G401.6 (cell line): ENCODE measurements around the gene SULT6B1.
"Not testable (repeated sequence)": the region's sequence is repeated elsewhere in the genome, so short reads cannot be mapped to it uniquely, and the experiment has no call there.

Experiments used
- FAIRE-seq: peaks from 2 replicates; lab custom pipeline; 2012; peaks lifted over from hg19 to GRCh38; lab: Jason Lieb, UNC

Gene SULT6B1, protein sequence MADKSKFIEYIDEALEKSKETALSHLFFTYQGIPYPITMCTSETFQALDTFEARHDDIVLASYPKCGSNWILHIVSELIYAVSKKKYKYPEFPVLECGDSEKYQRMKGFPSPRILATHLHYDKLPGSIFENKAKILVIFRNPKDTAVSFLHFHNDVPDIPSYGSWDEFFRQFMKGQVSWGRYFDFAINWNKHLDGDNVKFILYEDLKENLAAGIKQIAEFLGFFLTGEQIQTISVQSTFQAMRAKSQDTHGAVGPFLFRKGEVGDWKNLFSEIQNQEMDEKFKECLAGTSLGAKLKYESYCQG

DNA sequence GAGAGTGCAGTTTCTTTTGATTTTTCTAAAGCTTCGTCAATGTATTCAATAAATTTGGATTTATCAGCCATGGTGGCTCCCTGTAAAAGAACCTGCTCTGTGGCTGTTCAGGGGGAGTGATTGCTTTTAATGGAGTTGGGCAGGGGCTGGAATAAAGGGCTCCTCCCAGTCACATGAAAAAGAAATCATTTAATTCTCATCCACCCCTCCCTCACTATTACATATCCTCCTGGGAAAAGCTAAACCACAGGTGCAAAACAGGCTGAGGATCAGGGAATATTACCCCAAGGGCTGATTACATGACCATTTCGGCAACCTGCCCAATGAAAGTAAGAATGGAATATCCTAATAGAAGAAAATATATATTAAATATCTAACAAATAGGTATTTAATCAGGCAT is at the start of gene SULT6B1:
TSS of gene SULT6B1 (minus strand) at position 101 of the 400 bp plus-strand sequence. CDS start at position 71, 30 bp downstream.
- FAIRE-seq, result no peak

DNA sequence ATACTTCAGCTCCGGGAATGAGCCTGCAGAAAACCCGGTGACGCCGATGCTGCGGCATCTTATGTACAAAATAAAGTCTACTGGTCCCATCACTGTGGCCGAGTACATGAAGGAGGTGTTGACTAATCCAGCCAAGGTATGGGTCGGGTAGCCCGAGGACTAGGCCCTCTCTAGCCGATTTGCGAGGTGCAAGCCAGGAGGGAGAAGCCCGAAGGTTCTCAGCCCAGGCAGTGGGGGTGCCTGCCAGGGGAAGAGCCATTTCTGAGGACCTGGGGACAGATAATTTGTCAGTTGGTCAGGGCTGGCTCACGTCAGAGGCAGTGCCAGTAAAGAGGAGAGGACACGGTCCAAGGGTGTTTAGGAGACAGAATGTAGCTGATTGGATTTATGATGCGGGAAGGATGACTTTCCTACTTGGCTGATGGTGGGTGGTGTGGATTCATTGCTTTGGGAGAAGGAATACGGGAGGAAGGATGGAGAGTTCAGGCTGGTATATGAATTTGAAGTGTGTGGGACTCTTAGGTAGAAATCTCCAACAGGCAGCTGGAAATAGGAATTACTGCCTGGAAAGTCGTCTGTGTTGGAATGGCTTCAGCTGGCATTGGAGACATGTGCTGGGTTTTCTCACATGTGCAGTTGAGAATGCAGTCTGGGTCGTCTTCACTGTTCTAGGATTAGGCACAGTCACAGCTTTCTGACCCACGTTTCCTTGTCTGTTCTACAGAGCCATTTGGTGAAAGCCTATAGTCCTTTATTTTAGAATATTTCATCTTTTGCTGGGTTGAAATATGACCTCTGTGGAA is 43.9 kb upstream of the SULT6B1 start:
- no peak for FAIRE-seq

DNA sequence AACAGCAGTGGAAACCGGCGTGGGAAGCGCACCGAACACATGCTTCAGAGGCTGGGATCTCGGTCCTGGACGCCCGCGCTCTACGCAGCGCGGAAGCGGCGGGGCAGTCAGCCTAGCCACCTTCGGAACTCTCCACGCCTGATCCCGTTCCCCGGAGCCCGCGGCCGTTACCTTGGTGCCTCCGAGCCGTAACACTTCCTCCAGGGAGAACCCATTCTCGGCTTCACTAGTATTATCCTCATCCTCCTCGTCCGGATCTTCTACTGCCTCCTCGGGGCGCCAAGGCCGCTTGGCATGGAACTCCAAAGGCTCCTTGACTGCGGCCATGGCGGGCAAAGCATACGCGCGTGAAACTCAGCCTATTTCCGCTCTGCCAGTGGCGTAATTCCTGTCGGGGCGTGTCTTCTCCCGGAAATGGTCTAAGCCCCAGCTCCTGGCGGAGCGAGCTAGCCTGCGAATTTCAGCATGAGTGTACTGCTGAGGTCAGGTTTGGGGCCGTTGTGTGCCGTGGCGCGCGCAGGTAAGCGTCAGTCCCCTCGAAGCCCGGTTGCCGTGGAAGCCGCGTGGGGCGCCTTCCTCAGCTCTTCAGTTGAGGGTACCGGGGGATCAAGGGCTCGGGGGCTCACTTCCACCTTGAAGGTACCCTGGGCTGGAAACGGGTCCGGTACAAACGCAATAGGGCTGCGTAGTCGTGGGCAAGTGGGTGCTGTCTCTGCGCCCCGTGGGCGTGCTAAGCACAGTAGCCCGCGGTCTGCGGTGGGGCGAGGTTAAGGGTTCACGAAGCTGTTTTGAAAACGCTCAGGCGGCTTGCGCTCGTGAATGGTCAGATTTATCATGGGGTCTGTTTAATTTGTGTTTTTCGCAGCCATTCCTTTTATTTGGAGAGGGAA is 43.0 kb upstream of the SULT6B1 start, which contains the start of the genes CEBPZ and NDUFAF7:
TSS of gene CEBPZ (minus strand) at position 356 of the 890 bp plus-strand sequence. CDS start at position 327, 29 bp downstream.
TSS of gene NDUFAF7 (plus strand) at position 418 of the 890 bp plus-strand sequence. CDS start at position 466, 48 bp downstream.
- peak; percentile 57 for FAIRE-seq

DNA sequence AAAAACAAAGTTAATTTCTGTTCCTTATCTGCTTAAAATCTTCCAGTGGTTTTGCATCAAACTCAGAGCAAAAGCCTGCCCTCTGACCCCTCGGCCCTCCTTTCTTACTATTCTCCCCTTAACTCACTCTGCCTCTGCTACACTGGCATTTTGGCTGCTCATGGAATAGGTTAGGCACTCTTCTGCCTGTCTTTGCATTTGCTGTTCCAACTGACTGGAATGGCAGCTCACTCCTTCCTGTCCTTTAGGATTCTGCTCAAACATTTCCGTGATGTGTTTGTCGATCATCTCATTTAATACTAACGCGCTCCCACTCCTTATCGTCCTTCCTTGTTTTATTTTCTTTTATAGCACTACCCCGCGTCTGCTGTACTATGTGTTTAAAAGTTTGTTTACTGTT is 42.1 kb upstream of the SULT6B1 start:
- no peak for FAIRE-seq

DNA sequence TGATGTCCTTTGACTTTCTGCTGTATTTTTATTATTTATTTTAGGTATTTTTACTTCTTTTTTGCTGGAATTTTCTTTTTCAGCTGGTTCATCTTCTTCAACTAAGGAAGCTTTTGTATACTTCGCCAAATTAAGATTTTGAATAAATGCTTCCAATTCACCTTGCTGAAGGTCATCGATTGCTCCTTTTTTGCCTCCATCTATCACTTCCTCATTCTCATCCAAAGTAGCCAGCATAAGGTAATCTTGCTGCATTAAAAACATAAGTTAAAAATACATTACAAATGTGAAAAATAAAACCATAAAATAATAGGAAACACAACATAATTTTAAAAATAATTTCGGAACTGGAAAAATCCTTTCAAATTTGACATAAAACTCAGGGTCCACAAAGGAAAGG is 40.3 kb upstream of the SULT6B1 start:
- no peak for FAIRE-seq

DNA sequence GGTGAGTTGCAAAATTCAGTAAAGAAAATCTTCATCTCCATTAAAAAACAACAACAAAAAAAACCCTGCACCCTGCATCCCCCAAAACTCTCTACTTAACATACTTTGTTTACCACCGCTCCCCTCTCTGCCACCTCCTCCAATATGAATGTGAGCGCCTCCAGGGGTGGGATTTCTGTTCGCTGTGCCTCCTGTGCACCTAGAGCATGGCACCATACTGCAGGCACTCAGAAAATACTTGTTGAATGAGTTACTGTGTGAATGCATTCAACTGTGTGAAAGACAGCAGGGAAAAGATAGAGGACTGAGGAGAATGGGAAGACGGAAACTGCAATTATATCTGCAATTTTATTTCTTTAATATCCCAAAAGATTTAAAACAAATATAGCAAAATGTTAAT is 38.4 kb upstream of the SULT6B1 start:
- FAIRE-seq, result no peak

DNA sequence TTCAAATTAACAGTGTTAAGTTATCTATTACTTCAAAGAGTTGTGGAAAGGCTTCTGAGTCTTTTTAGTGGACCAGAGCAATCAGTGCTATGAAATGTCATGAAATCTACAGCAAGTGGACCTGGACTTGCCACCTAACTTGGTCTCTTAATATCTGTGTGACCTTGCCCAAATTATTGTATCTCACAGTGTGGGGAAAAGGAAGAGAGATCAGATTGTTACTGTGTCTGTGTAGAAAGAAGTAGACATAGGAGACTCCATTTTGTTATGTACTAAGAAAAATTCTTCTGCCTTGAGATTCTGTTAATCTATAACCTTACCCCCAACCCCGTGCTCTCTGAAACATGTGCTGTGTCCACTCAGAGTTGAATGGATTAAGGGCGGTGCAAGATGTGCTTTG is 36.7 kb upstream of the SULT6B1 start:
- not testable (repeated sequence) for FAIRE-seq

DNA sequence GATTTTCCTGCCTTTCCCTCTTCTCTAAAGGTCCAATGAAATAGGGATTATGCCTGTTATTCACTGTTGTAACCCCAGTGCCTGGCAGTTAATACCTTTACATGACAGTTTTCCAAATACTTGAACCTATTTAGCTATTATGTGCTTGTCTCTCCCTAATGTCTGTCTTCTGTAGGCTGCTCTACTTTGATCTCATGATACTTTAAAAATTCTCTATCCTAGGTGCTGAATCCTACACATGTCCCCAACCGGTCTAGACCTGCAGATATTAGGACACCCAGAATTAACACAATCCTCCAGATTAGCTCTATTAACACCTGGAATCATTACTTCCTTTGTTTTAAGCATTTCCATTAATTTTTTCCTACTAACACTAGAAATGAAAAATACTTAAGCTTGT is 35.6 kb upstream of the SULT6B1 start:
- no peak for FAIRE-seq

DNA sequence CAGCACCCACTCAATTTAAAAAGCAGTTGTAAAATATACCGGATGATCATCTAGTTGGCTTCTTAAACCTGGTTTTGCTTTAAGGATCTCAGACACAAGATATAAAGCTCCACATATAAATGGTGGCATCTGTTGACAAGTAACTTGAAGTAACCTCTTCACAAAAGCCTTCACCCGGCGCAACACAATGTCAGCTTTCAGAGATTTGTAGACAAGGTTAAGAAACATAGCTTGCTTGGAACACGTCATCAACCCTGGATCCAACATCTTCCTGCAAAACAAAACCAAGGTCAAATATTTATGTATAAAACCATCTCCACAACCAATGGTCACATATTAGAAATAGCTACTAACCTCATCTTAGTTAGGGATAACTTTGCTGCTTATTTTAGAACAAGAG is 34.7 kb upstream of the SULT6B1 start:
- no peak for FAIRE-seq

DNA sequence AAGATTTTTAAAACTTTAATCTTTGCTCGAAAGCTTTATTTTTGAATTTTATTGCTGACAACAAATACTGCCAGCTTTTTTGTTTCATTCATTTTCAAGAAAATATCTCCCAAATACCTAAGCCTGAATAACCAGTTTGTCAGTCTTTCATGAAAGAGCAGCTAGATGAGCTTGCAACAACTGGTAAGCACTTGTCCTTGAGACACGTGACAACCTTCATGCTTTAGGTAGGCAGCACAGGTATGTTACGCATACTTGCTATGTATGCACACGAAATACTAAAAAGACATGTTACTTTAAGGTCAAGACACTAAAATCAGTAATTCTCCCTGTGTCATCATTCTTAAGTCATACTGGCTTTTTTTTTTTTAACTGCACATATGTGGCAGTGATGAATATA is 30.6 kb upstream of the SULT6B1 start:
- FAIRE-seq, result no peak

DNA sequence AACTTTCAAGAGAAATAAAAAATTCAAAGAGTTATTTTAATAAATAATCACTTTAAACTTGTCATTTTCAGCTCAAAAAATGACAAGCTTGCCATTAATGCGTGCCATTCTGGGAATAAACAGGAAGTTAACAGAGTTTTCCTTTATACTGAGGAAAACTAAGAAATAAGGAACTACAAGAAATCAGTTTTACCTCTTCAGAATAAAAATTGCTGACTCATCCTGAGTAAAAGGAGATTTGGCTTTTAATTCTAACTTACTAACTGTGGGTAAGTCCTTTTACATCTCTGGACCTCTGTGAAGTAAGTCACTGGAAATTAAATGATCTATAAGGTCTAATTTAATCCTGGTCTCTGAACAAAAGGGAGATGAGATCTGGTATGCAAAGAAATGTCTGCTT is 26.8 kb upstream of the SULT6B1 start:
- no peak for FAIRE-seq

DNA sequence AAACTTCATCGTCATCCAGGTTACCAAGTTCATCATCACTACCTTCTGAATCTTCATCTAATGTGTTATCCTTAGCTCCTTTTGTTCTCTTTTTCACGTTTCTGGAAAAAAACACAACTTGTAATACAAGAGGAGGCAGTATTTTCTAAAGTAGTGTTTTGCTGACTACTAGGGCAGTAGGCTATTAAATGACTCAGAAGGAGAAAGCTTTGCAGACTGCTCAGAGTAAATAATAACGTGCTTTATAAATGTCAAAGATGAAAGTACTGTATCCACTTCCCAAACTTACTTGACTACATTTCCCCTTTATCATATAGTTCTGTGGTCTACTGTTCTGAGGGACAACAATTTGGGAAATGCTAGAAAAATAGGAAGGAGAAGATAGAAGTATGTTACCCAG is 23.5 kb upstream of the SULT6B1 start:
- no peak for FAIRE-seq

DNA sequence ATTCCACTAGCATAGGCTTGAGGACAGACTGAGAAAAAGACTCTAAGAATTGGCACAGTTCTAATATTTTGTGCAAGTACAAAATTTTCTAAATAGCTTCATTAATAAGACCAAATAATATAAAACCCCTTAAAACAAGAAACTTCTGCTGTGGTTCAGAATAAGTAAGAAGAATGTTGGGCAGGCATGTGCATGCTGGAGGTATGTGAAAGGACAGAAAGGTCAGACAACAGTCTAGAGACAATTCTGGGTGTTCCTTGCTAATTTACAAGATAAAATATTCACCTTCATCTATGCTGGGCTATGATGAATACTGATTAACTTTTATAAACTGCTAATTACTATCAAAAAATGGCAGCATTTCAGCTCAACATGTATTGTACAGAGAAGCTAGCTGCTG is 22.7 kb upstream of the SULT6B1 start:
- no peak for FAIRE-seq

DNA sequence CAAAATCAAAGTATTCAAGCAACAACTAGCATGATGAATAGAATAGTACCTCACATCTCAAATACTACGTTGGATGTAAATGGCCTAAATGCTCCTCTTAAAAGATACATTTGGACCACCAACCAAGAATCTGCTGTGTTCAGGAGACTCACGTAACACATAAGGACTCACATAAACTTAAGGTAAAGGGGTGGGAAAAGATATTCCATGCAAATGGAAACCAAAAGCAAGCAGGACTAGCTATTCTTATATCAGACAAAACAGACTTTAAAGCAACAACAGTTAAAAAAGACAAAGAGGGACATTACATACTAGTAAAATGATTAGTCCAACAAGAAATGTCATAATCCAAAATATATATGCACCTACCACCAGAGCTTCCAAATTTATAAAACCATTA is 18.3 kb upstream of the SULT6B1 start:
- not testable (repeated sequence) for FAIRE-seq

DNA sequence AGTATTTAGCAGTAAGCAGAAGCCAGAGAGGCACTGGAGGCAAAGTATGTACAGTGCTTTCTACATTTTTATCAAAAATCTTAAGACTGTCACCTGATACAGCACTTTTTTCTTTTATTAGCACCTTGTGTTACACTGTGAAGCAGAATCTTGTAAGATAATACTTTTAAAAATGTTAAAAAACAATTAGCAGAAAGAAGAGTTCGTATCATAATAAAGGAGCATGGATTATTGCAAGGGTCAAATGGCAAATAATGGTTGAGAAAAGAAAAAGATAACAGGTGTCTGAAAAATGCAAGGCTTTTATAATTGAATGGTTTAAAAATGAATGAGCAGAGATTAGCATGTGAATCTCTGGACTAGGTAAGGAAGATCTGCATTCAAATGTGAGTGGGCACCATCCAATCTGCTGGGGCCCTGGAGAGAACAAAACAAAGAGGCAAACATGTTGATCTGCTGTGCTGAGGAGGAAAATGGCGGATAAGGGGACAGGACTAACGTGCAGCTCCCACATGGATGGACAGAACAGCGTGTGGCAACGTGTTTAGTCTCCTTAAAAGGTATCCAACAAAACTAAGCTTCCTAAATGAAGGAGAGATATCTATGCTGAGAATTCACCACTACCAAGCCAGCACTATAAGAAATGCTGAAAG is 17.3 kb upstream of the SULT6B1 start:
- FAIRE-seq, result no peak

DNA sequence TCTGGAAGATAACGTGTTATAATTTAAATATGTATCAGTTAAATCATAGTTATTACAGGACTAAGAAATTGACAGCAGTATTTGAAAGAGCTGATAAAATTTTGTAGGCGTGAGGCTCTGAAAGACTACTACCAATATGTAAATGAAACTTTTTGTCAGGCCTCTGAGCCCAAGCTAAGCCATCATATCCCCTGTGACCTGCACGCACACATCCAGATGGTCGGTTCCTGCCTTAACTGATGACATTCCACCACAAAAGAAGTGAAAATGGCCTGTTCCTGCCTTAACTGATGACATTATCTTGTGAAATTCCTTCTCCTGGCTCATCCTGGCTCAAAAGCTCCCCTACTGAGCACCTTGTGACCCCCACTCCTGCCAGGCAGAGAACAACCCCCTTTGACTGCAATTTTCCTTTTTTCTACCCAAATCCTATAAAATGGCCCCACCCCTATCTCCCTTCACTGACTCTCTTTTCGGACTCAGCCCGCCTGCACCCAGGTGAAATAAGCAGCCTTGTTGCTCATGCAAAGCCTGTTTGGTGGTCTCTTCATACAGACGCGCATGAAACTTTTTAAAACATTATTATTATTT is 16.7 kb upstream of the SULT6B1 start:
- FAIRE-seq, result not testable (repeated sequence)

DNA sequence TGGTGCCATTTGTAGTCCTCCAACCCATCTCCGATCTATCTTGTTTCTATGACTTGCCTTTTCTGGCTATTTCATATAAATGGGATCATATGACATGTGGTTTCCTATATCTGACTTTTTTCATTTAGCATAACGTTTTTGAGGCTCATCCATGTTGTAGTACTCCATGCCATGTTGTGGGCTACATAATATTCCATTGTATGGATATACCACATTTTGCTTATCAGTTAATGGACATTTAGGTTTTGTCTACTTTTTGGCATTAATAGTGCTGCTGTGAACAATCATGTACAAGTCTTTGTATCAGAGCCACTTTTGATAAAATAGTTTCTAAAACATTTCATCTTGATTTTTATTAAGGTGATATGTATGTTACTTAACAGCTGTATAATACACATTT is 15.2 kb upstream of the SULT6B1 start:
- FAIRE-seq, result no peak

DNA sequence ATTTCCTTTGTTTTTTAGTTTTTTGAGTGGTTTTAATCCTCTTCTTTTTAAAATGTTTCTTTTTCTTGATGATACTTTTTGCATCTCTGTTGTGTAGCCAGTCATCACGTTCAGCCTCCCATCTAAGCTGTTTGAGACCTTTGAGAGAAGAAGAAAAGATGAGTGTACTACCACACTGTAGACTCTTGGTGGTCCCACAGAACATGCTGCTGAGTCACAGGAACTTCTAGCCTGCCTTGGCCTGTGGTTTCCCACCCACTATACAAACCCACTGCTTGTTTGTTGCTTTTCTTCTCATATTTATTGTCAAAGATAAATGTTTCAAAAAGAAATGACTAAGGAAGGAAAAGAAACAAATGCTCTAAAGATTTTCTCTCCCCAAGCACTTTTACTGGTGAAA is 13.3 kb upstream of the SULT6B1 start:
- FAIRE-seq, result no peak

DNA sequence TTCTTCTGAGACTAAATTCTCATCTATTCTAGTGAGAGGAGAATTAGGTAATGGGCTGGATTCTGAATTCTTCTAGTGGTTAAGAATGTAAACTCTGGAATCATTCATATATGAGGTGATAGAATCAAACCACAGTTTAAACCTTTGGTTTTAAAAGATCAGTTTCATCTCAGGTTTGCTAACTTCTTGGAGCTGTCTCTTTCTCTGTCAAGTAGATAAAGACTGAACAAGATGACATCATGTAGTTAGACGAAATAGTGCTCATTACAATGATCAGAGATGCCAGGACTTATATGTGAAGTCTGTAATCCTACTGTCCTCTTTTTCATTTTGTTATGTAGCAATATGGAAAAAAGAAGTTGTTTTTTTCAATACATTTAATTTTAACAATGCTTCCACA is 12.7 kb upstream of the SULT6B1 start:
- FAIRE-seq, result no peak

DNA sequence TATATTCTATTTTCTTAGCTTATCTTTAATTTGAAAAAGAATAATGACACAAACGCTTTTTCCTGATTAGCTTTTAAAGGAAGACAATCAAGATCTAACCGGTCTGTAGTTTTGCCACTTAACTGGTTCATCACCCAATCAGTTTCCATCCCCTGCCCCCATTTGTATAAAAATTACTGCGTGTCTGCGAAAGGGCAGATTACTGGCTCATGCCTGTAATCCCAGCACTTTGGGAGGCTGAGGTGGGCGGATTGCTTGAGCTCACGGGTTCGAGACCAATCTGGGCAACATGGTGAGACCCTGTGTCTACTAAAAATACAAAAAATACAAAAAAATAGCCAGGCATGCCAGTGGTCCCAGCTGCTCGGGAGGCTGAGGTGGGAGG is 10.2 kb upstream of the SULT6B1 start:
- FAIRE-seq, result no peak

DNA sequence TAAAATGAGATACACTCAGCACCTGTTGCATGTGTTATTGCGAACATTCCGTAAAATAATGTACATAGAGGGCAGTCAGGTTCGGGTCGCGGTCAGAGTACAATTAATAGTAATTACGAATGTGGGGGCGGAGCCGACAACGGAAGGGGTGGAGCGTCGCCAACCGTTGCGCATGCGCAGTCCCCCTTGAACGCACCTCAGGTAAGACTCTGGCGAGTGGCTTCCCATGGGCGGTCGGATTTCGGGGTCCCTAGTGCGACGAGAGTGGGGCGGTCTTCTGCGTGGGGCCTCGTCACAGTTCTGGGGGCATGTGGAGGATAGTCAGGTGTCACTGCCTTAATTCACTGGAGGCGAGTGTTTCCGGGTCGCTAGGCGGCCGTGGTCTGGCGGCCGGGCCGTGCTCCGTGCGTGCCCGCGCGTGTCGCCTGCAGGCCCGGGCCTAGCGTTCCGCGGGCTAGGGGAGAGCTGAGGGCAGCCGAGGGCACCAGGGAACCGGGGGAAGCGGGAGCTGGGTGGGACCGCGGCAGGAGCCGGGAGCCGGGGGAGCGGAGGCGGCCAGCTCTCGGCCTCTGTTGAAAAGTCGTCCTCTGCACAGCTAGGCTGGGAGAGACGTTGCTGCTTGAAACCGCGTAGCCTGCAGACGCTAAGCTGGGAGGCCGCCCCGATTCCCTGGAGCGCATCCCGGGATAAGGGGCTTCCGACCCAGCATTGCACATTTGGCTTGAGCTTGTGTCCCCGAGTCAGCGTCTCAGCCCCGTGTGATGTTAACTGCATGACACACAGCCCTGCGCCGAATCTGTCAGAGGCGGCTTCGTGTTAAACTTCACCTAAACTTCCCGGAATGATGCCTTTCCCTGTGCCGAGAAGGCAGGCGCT is 8.1 kb upstream of the SULT6B1 start, which contains the start of gene CEBPZOS:
TSS of gene CEBPZOS (plus strand) at position 177 of the 876 bp plus-strand sequence. CDS start 3,209 bp downstream, outside the sequence.
- FAIRE-seq, result peak; percentile 76
